ENCODE data around the gene ZNF740.

The ZNF740 gene

GRCh38 chr12:53186745-53187144 lies 6.2 kb downstream of the ZNF740 start:
- POLR2A ChIA-PET = interaction anchor here (0.5 to 1.7 kb wide), 6 partner anchors 12 to 115 kb away, joined by 3 to 6 read pairs (median 4); partner anchors contain the start of gene SPRYD3
- Histone ChIP-seq H3K36me3 (ENCODE audit: control insufficient read depth in 2 of 2, insufficient read depth in 1 of 2, low read length in 2 of 2) (peaks cover 23 to 84% of the 10 kb centered on the region in 2 experiments), H3K27ac (ENCODE audit: extremely low read depth, low read depth, low read length) (no peak overlapping the region), H3K4me3 (ENCODE audit: low read depth, low read length) (no peak overlapping the region), H3K4me1 (ENCODE audit: control insufficient read depth, insufficient read depth, low read length) (no peaks in the 10 kb centered on the region), H3K9me3 (ENCODE audit: control insufficient read depth, insufficient read depth, low read depth, low read length) (no peaks in the 10 kb centered on the region)
- no peak for TF ChIP-seq ZNF530 (tag by site-specific recombination; IDR thresholded peaks at IDR 0.05; ENCODE audit: low read depth)
- no peak for TF ChIP-seq ZNF133 (tag by site-specific recombination; IDR thresholded peaks at IDR 0.05)
- TF ChIP-seq ZNF555 (tag by site-specific recombination; conservative IDR thresholded peaks at IDR 0.05) = no peak
- TF ChIP-seq TRIM28 (IDR thresholded peaks at IDR 0.05; ENCODE audit: borderline replicate concordance, low read length) = no peak
- no peak for TF ChIP-seq YY1 (tag by site-specific recombination; IDR thresholded peaks at IDR 0.05)
- no peak for TF ChIP-seq ZNF214 (tag by site-specific recombination; IDR thresholded peaks at IDR 0.05; ENCODE audit: borderline replicate concordance)
- no peak for TF ChIP-seq SP2 (tag by site-specific recombination; IDR thresholded peaks at IDR 0.05)
- TF ChIP-seq PRDM2 (tag by site-specific recombination; IDR thresholded peaks at IDR 0.05; ENCODE audit: borderline replicate concordance) = no peak
- TF ChIP-seq ZNF426 (tag by site-specific recombination; IDR thresholded peaks at IDR 0.05) = no peak
- no peak for TF ChIP-seq ZNF621 (tag by site-specific recombination; IDR thresholded peaks at IDR 0.05)
- TF ChIP-seq EGR2 (tag by site-specific recombination; IDR thresholded peaks at IDR 0.05; ENCODE audit: low read depth) = no peak
- TF ChIP-seq ZNF239 (tag by site-specific recombination; IDR thresholded peaks at IDR 0.05) = no peak
- no peak for TF ChIP-seq ZNF600 (tag by site-specific recombination; IDR thresholded peaks at IDR 0.05)
- CTCF ChIA-PET = interaction anchor here (0.6 to 7.5 kb wide), 6 partner anchors 12 to 121 kb away, joined by 3 to 94 read pairs (median 6); no protein-coding TSS in a partner anchor

DNA sequence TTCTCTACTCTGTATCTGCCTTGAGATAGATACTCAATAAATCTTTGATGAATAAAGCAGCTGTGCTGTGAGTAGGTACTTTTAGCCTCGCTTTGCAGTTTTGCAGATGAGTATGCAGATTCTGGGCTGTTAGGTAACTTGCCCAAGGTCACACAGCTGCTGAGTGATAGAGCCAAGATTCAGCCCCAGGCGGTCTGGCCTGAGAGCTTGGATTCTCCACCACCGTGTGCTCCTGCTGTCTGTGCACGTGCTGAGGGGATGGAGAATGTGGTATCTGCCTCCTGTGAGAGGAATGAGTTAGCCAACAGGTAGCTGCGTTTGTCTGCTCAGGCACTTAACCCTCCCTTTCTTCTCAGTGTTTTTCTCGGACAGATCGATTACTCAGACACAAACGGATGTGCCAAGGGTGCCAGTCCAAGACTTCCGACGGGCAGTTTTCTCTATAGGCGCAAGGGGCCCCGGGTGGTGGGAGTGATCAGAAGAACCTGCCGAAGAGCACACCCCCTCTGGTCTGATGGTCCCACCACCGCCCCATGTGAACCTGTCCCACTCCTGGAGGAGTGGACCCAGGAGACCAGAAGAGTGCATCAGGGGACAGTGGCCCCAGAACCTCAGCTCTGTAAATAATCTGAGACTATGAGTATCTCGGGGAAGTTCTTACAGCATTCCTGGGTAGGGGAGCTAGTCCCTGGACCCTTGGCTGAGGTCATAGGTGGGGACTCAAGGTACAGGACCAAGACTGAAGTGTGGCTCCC lies 6.8 kb downstream of the ZNF740 start:
- CTCF ChIA-PET = interaction anchor here (0.6 to 7.5 kb wide), 8 partner anchors 12 to 134 kb away, joined by 3 to 94 read pairs (median 6); partner anchors contain the start of gene AAAS
- H3K9me3 ChIP-seq (ENCODE audit: control insufficient read depth, insufficient read depth, low read depth, low read length) = no peaks in the 10 kb centered on the region

More for the DNA sequence above, 6.8 kb downstream of the ZNF740 start:
- H3K27ac ChIP-seq (ENCODE audit: extremely low read depth, low read depth, low read length) = no peak overlapping the region
- peaks cover 23 to 84% of the 10 kb centered on the region in 2 experiments for H3K36me3 ChIP-seq (ENCODE audit: control insufficient read depth in 2 of 2, insufficient read depth in 1 of 2, low read length in 2 of 2)
- H3K4me3 ChIP-seq (ENCODE audit: low read depth, low read length) = no peak overlapping the region
- POLR2A ChIA-PET = interaction anchor here (0.5 to 1.7 kb wide), 6 partner anchors 11 to 116 kb away, joined by 3 to 6 read pairs (median 4); partner anchors contain the start of gene SPRYD3
- TF ChIP-seq REST (tag by site-specific recombination; IDR thresholded peaks at IDR 0.05) (no peak), OVOL3 (tag by site-specific recombination; IDR thresholded peaks at IDR 0.05) (no peak), MYNN (tag by site-specific recombination; IDR thresholded peaks at IDR 0.05; ENCODE audit: borderline replicate concordance) (no peak)
- H3K4me1 ChIP-seq (ENCODE audit: control insufficient read depth, insufficient read depth, low read length) = no peaks in the 10 kb centered on the region
